Endothelial cell of hepatic sinusoid (primary cell): Measurements from ENCODE around the gene HSF4.

Source experiments
- in situ Hi-C: cut with HindIII; loops from 2 replicates; pipeline ENCODE4 v1.10.0; 2017; ENCODE audit warnings: low sequenced_read_pairs

Gene HSF4

DNA sequence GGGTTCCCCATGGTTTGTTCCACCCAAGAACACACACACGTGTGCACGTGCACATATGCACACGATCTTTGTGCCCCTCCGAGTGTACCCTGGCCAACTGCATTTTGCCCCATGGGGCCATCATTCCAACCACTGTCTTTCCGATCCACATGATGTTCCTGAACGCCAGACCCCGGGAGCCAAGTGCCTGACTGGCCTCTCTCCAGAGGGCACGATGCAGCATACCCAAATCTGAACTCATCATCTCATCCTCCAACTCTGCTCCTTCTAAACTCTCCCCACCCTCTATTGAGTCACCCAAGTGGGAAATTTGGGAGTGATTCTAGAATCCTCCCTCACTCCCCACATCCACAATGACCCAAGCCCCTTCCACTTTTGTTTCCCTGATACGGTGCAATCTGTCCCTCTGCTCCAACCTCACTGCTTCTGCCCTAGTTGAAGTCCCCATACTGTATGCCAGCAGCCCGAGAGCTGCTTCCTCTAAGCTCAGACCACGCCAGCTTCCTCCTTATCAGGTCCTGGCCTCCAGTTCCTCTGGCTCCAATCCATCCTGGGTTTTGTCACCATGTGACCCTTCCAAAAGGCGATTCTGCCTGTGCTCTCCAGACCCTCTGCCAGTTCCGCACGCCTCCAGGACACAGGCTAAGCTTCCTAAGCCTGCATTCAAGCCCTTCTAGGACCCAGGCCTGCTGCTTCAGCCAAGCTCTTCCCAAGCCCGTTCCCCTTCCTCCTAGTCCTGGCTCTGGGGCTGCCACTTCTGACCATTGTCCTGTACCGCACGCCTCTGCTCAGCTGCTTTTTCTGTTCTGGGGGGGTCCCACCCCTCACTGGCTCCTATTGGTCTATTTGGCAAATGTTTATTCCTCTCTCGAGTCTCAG, 52.3 kb downstream of the HSF4 start:
- in situ Hi-C loops: loop anchor here (5.0 kb wide), 2 partner anchors 45 to 85 kb away; no protein-coding TSS in a partner anchor
